ENCODE results near the gene DNAI2. TPM values are rescaled to one million over a fixed set of nuclear protein-coding genes. Genes with fewer than 3 reads are reported as not detected.
A peak's percentile ranks its signal among the peaks of the same experiment; 100 is the strongest.
"Not testable (repeated sequence)": the region's sequence is repeated elsewhere in the genome, so short reads cannot be mapped to it uniquely, and the experiment has no call there.

Gene DNAI2
- total RNA-seq, 1 donor from 2014 or later: not detected

GRCh38 chr17:74274709-74275340 is 791 bp downstream of the DNAI2 start:
- no peak for DNase-seq (ENCODE audit: low read depth in 2 of 2)

GRCh38 chr17:74276051-74276476 is 2.0 kb downstream of the DNAI2 start:
- DNase-seq (ENCODE audit: low read depth in 2 of 2): no peak

GRCh38 chr17:74276541-74277009 is 2.5 kb downstream of the DNAI2 start:
- DNase-seq (ENCODE audit: low read depth in 2 of 2): no peak

GRCh38 chr17:74277935-74278334 is 3.9 kb downstream of the DNAI2 start:
- no peak for DNase-seq (ENCODE audit: low read depth in 2 of 2)

- DNase-seq (ENCODE audit: low read depth in 2 of 2): not testable (repeated sequence)
Measured at GRCh38 chr17:74279617-74280016, 5.6 kb downstream of the DNAI2 start.

- DNase-seq (ENCODE audit: low read depth in 2 of 2): no peak
Measured at GRCh38 chr17:74280093-74280513, 6.1 kb downstream of the DNAI2 start.

- DNase-seq (ENCODE audit: low read depth in 2 of 2): no peak
Measured at GRCh38 chr17:74281799-74282198, 7.8 kb downstream of the DNAI2 start.

GRCh38 chr17:74282274-74282586 is 8.2 kb downstream of the DNAI2 start:
- not testable (repeated sequence) for DNase-seq (ENCODE audit: low read depth in 2 of 2)

GRCh38 chr17:74282587-74283370 is 8.7 kb downstream of the DNAI2 start:
- DNase-seq (ENCODE audit: low read depth in 2 of 2): no peak

GRCh38 chr17:74283371-74283673 is 9.3 kb downstream of the DNAI2 start:
- DNase-seq (ENCODE audit: low read depth in 2 of 2): no peak

- DNase-seq (ENCODE audit: low read depth in 2 of 2): no peak
Measured at GRCh38 chr17:74287031-74287602, 13.1 kb downstream of the DNAI2 start.

GRCh38 chr17:74288785-74289184 is 14.8 kb downstream of the DNAI2 start:
- no peak for DNase-seq (ENCODE audit: low read depth in 2 of 2)

- DNase-seq (ENCODE audit: low read depth in 2 of 2): no peak
Measured at GRCh38 chr17:74289688-74290087, 15.7 kb downstream of the DNAI2 start.

GRCh38 chr17:74290340-74290739 is 16.3 kb downstream of the DNAI2 start:
- DNase-seq (ENCODE audit: low read depth in 2 of 2): no peak

GRCh38 chr17:74292495-74292894 is 18.5 kb downstream of the DNAI2 start:
- no peak for DNase-seq (ENCODE audit: low read depth in 2 of 2)

- DNase-seq (ENCODE audit: low read depth in 2 of 2): no peak
Measured at GRCh38 chr17:74295625-74296547, 21.9 kb downstream of the DNAI2 start.

GRCh38 chr17:74296548-74296936 is 22.5 kb downstream of the DNAI2 start:
- DNase-seq (ENCODE audit: low read depth in 2 of 2): peak; percentile 17 to 30

- DNase-seq (ENCODE audit: low read depth in 2 of 2): no peak
Measured at GRCh38 chr17:74297941-74298340, 23.9 kb downstream of the DNAI2 start.

GRCh38 chr17:74298778-74299177 is 24.7 kb downstream of the DNAI2 start:
- DNase-seq (ENCODE audit: low read depth in 2 of 2): peak in 1 of 2 donors; percentile 41

- DNase-seq (ENCODE audit: low read depth in 2 of 2): no peak
Measured at GRCh38 chr17:74299226-74300009, 25.4 kb downstream of the DNAI2 start.

GRCh38 chr17:74303305-74303704 is 29.3 kb downstream of the DNAI2 start:
- no peak for DNase-seq (ENCODE audit: low read depth in 2 of 2)
